Muscle layer of colon (tissue), 2 donors: ENCODE results near the gene TANC1.

Experiments used
- H3K27ac ChIP-seq: one replicate; pipeline ENCODE4 v1.7.0; 2013; ENCODE audit warnings: low read depth, mild to moderate bottlenecking, low read length, moderate library complexity
- H3K27me3 ChIP-seq, 2 donors: one replicate each; pipeline ENCODE4 v1.7.0; 2013; ENCODE audit warnings: low read length in 2 of 2, mild to moderate bottlenecking in 2 of 2; ENCODE audit not compliant: insufficient read depth in 2 of 2, control insufficient read depth in 1 of 2
- H3K36me3 ChIP-seq: one replicate; pipeline ENCODE4 v1.7.0; 2013; ENCODE audit warnings: mild to moderate bottlenecking, low read length; ENCODE audit not compliant: insufficient read depth
- H3K4me1 ChIP-seq: one replicate; pipeline ENCODE4 v1.7.0; 2013; ENCODE audit warnings: mild to moderate bottlenecking, low read length; ENCODE audit not compliant: insufficient read depth
- H3K4me3 ChIP-seq, 2 donors: one replicate each; pipeline ENCODE4 v1.7.0; 2013; ENCODE audit warnings: low read length in 2 of 2, low read depth in 1 of 2, mild to moderate bottlenecking in 1 of 2, moderate library complexity in 1 of 2
- H3K9ac ChIP-seq: one replicate; pipeline ENCODE4 v1.7.0; 2013; ENCODE audit warnings: low read length
- H3K9me3 ChIP-seq: one replicate; pipeline ENCODE4 v1.7.0; 2013; ENCODE audit warnings: mild to moderate bottlenecking, low read length
- donor health status: abdominal sarcoma.
- donor health status: Adenocarcinoma of cecum.

The TANC1 gene

GRCh38 chr2:159249990-159250715, 281.7 kb downstream of the TANC1 start:
- H3K36me3 ChIP-seq, result peaks cover 4% of the 10 kb centered on the region
- H3K9ac ChIP-seq, result no peak overlapping the region
- H3K4me1 ChIP-seq, result no peaks in the 10 kb centered on the region
- no peaks in the 10 kb centered on the region for H3K27me3 ChIP-seq
- H3K4me3 ChIP-seq, result no peak overlapping the region
- H3K27ac ChIP-seq, result no peak overlapping the region
- H3K9me3 ChIP-seq, result no peaks in the 10 kb centered on the region

- Histone ChIP-seq H3K9me3 (no peaks in the 10 kb centered on the region), H3K36me3 (peaks cover 4% of the 10 kb centered on the region), H3K4me3 (no peak overlapping the region), H3K27me3 (no peaks in the 10 kb centered on the region), H3K4me1 (no peaks in the 10 kb centered on the region), H3K9ac (no peak overlapping the region), H3K27ac (no peak overlapping the region)
Observed at GRCh38 chr2:159251296-159252173, 283.1 kb downstream of the TANC1 start.

GRCh38 chr2:159252905-159253304, 284.5 kb downstream of the TANC1 start:
- no peaks in the 10 kb centered on the region for H3K9me3 ChIP-seq
- H3K27me3 ChIP-seq, result no peaks in the 10 kb centered on the region
- no peak overlapping the region for H3K4me3 ChIP-seq
- no peaks in the 10 kb centered on the region for H3K4me1 ChIP-seq
- no peak overlapping the region for H3K9ac ChIP-seq
- H3K36me3 ChIP-seq, result peaks cover 4% of the 10 kb centered on the region
- H3K27ac ChIP-seq, result no peak overlapping the region

GRCh38 chr2:159256159-159256558, 287.7 kb downstream of the TANC1 start:
- no peaks in the 10 kb centered on the region for H3K9me3 ChIP-seq
- no peaks in the 10 kb centered on the region for H3K4me1 ChIP-seq
- H3K4me3 ChIP-seq, result no peak overlapping the region
- no peak overlapping the region for H3K27ac ChIP-seq
- no peaks in the 10 kb centered on the region for H3K36me3 ChIP-seq
- H3K9ac ChIP-seq, result no peak overlapping the region
- no peaks in the 10 kb centered on the region for H3K27me3 ChIP-seq

GRCh38 chr2:159262226-159262625, 293.8 kb downstream of the TANC1 start:
- no peak overlapping the region for H3K4me3 ChIP-seq
- no peaks in the 10 kb centered on the region for H3K4me1 ChIP-seq
- no peaks in the 10 kb centered on the region for H3K36me3 ChIP-seq
- no peak overlapping the region for H3K27ac ChIP-seq
- no peaks in the 10 kb centered on the region for H3K9me3 ChIP-seq
- H3K27me3 ChIP-seq, result no peaks in the 10 kb centered on the region
- H3K9ac ChIP-seq, result no peak overlapping the region

- no peaks in the 10 kb centered on the region for H3K27me3 ChIP-seq
- no peaks in the 10 kb centered on the region for H3K9me3 ChIP-seq
- no peaks in the 10 kb centered on the region for H3K36me3 ChIP-seq
- no peak overlapping the region for H3K27ac ChIP-seq
- H3K4me1 ChIP-seq, result peaks cover 2% of the 10 kb centered on the region
- no peak overlapping the region for H3K4me3 ChIP-seq
- no peak overlapping the region for H3K9ac ChIP-seq
Observed at GRCh38 chr2:159262904-159263303, 294.5 kb downstream of the TANC1 start.

GRCh38 chr2:159265171-159265576, 296.7 kb downstream of the TANC1 start:
- Histone ChIP-seq H3K4me3 (no peak overlapping the region), H3K9ac (no peak overlapping the region), H3K27me3 (no peaks in the 10 kb centered on the region), H3K9me3 (no peaks in the 10 kb centered on the region), H3K36me3 (no peaks in the 10 kb centered on the region), H3K27ac (no peak overlapping the region), H3K4me1 (peaks cover 8% of the 10 kb centered on the region)

GRCh38 chr2:159266554-159266953, 298.1 kb downstream of the TANC1 start:
- Histone ChIP-seq H3K9me3 (no peaks in the 10 kb centered on the region), H3K27me3 (no peaks in the 10 kb centered on the region), H3K9ac (no peak overlapping the region), H3K4me1 (peaks cover 8% of the 10 kb centered on the region), H3K4me3 (no peak overlapping the region), H3K36me3 (no peaks in the 10 kb centered on the region), H3K27ac (no peak overlapping the region)

GRCh38 chr2:159267921-159268320, 299.5 kb downstream of the TANC1 start:
- no peaks in the 10 kb centered on the region for H3K27me3 ChIP-seq
- no peaks in the 10 kb centered on the region for H3K9me3 ChIP-seq
- H3K4me1 ChIP-seq, result peaks cover 8% of the 10 kb centered on the region
- H3K36me3 ChIP-seq, result no peaks in the 10 kb centered on the region
- H3K9ac ChIP-seq, result no peak overlapping the region
- no peak overlapping the region for H3K4me3 ChIP-seq
- H3K27ac ChIP-seq, result no peak overlapping the region

GRCh38 chr2:159270744-159271379, 302.4 kb downstream of the TANC1 start:
- Histone ChIP-seq H3K36me3 (peaks cover 3% of the 10 kb centered on the region), H3K9ac (no peak overlapping the region), H3K27me3 (no peaks in the 10 kb centered on the region), H3K9me3 (no peaks in the 10 kb centered on the region), H3K4me3 (no peak overlapping the region), H3K27ac (no peak overlapping the region), H3K4me1 (peaks cover 8% of the 10 kb centered on the region)

GRCh38 chr2:159272156-159272555, 303.7 kb downstream of the TANC1 start:
- H3K4me3 ChIP-seq, result no peak overlapping the region
- H3K4me1 ChIP-seq, result peaks cover 8% of the 10 kb centered on the region
- no peaks in the 10 kb centered on the region for H3K27me3 ChIP-seq
- peaks cover 3% of the 10 kb centered on the region for H3K36me3 ChIP-seq
- no peaks in the 10 kb centered on the region for H3K9me3 ChIP-seq
- no peak overlapping the region for H3K9ac ChIP-seq
- no peak overlapping the region for H3K27ac ChIP-seq
